TTC549 (cell line): ENCODE measurements around the gene GRID1.
"Not testable (repeated sequence)": the region's sequence is repeated elsewhere in the genome, so short reads cannot be mapped to it uniquely, and the experiment has no call there.

ENCODE experiments used
- FAIRE-seq: peaks from 2 replicates; lab custom pipeline; 2012; peaks lifted over from hg19 to GRCh38; lab: Jason Lieb, UNC

The GRID1 gene

GRCh38 chr10:86250399-86250798 is 116.2 kb downstream of the GRID1 start:
- no peak for FAIRE-seq

DNA sequence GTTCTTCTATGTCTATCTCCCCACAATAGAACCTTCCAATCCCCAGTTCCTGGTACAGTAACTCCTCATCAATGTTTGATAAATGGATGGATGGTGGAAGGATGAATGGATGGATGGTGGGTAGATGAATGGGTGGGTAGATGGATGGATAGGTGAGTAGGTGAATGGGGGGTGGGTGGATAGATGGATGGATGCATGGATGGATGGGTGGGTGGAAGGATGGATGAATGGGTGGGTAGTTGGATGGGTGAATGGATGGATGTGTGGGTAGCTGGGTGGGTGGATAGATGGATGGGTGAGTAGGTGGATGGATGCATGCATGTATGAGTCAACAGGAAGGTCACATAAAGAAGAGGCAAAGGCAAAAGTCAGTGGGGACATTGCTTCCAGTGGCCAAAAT is 116.8 kb downstream of the GRID1 start:
- FAIRE-seq: no peak

GRCh38 chr10:86248062-86248461 is 118.5 kb downstream of the GRID1 start:
- no peak for FAIRE-seq

- no peak for FAIRE-seq
Measured at GRCh38 chr10:86247588-86247987, 119.0 kb downstream of the GRID1 start.

DNA sequence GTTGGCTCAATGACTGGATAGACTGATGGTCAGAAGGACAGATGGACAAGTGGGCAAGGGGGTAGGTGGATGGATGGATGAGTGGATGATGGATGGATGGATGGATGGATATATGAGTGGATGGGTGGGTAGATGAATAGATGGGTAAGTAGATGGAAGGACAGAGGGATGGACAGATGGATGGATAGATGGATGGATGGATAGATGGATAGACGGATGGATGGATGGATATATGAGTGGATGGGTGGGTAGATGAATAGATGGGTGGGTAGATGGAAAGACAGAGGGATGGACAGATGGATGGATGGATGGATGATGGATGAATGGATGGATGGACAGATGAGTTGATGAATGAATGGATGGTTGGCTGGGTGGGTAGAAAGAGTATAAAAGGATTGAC is 119.5 kb downstream of the GRID1 start:
- no peak for FAIRE-seq

- FAIRE-seq: no peak
Measured at GRCh38 chr10:86246279-86246940, 120.2 kb downstream of the GRID1 start.

- no peak for FAIRE-seq
Measured at GRCh38 chr10:86245015-86245394, 121.6 kb downstream of the GRID1 start.

DNA sequence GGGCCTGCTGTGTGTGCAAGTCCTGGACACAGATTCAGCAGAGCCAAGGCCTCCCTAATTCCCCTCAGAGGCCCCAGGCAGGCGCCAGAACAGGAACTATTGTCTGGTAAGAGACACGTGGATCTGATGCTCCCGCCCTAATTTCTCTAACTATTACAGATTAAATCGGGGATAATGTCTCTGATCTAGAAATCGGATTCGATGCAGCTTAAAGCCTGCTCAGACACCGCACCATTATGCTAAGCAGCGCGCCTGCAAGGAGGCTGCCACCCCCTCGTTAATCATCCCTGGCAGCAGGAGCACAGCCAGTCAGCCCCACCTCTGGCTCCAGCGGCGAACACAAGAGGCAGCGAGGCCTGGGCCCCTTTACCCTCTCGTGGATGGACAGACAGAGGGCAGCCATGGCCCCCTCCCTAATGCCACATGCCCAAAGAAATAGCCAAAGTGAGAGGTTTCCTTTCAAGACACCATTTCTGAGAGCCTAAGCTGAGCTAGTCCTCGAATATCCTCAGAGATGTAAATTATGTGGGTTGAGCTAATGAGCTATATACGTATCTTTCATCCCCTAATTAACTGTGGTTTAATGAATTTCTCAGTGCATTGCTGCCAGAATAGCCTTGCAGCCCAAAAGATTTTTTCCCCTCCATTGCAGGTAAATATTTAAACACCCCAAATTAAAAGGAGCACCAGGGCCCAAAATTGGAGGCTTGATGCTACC is 122.1 kb downstream of the GRID1 start:
- no peak for FAIRE-seq

DNA sequence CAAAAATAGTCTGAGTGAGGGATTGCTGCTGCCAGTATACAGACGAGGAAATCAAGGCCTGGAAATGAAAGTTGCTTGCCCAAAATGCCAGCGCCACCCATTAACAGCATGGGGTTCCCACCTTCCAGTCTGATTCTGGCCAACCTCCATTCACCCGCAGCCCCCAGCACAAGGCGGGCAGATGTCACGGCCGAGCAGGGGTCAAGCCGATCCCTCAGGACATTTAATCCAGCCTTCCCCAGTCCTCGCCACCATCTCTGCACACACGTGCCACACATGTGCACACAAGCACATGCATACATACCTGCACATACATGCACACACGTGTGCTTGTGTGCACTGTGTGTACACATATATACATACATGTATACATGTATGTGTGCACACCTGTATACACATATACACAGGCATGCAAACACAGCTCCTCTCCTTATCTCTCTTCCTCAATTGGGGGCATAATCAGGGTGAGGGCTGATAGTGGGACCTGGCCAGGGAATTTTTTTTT is 122.9 kb downstream of the GRID1 start:
- no peak for FAIRE-seq

- no peak for FAIRE-seq
Measured at GRCh38 chr10:86242761-86243160, 123.8 kb downstream of the GRID1 start.

- not testable (repeated sequence) for FAIRE-seq
Measured at GRCh38 chr10:86238089-86238488, 128.5 kb downstream of the GRID1 start.

DNA sequence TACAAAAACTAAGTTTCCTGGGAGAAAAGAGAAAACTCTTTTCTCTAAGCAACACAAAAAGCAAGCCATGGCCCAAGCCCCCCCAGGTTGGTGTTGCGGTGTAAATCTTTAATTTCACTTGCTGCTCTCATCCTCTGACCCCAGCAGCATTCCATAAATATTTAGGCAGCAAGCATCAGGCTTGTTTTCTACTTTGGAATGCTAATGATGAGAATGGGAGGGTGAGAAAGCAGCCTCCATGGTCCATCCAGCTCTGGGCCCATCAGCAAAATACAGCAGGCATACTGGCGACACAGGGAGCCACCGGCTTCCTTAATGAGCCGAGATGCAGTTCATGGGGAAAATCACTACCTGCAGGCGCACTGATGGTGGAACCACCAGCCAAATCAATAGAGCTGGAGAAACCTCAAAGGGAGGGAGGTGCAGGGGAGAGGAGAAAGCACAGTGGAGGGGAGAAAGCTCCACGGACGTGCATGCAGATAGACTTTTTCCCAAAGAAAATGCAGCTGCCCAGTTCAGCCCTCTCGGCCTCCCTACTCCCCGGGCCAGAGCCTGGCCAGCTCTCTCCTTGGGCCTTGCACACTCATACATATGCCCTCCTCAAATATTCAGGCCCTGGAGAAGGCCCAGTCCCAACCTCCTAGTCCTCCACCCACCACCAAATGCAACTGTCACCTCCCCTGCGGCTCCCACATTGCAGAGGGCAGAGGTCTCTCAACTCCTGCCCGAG is 131.9 kb downstream of the GRID1 start:
- no peak for FAIRE-seq

- no peak for FAIRE-seq
Measured at GRCh38 chr10:86234107-86234506, 132.5 kb downstream of the GRID1 start.

GRCh38 chr10:86233131-86233530 is 133.5 kb downstream of the GRID1 start:
- FAIRE-seq: no peak

- FAIRE-seq: no peak
Measured at GRCh38 chr10:86232644-86233043, 134.0 kb downstream of the GRID1 start.

DNA sequence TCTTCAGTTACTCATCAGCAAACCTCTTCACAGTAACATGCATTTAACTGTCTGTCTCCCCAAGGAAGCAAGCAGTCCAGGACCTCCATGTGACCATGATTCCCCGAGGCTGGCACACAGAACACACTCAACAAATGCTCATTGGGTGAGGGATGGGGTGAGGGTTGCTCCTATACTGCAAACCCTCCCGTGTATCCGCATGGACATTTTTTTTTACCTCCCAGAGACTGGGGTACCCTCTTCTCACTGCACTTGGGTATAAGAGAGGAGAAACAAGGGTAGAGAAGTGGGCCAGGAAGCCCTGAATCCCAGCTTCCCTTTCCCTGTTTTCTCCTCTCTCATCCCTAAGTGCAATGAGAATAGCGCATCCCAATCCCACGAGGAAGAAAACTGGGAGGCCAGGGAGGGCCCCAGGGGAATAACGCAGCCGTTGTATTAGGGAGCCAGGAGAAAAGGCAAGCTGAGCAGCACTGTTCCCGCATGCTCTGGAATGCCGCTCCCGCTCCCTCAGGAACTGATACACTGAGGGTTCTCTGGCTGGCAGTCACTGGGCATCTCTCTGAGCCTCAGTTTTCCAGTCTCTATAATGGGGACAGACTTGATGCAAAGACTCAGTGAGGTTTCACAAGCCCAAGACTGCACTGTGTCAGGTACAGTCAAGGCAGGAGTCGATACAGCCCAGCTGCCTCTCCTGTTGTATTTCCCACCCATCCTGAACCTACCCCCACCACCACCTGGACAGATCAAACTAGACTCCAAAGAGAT is 134.6 kb downstream of the GRID1 start:
- FAIRE-seq: no peak

GRCh38 chr10:86230557-86231180 is 135.9 kb downstream of the GRID1 start:
- no peak for FAIRE-seq

- FAIRE-seq: no peak
Measured at GRCh38 chr10:86229811-86230556, 136.6 kb downstream of the GRID1 start.

DNA sequence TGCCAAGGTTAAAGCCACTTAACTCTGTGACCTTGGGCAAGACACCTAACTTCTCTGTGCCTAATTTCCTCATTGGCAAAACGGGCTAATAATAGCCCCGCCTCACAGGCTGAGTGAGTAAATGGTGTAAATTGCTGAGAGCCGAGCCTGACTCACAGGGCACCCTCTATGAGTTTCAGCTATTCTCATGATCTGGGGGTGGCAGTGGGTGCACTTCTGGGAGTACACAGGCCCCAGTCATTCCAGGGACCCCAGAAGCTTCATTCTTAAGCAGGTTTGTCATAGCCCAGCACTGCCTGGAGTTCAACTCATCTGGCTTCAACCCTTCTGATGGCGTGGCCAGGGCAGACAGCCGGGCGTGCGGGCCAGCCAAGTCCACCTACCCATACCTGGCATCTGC is 137.2 kb downstream of the GRID1 start:
- FAIRE-seq: no peak

- no peak for FAIRE-seq
Measured at GRCh38 chr10:86227501-86228258, 138.9 kb downstream of the GRID1 start.
